ENCODE measurements around the gene SLC52A3.

SLC52A3 gene

DNA sequence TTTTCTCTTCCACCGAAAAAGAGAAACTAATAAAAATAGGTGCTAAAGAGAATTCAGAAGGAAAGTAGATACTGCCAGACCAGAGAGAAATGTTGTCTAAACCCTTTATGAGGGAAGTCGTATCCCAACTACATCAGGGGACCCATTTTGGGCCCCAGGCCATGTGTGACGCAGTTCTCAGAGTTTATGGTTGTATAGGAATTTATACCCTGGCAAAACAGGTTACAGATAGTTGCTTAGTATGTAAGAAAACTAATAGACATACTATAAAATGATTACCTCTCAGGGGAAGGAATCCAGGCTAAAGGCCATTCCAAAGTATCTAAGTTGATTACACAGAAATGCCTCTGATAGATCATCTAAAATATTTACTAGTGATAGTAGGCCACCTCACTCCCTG, 28.6 kb upstream of the SLC52A3 start:
- no peak overlapping the region for H3K4me3 ChIP-seq (ENCODE audit: low read length)
- TF ChIP-seq CTCF (conservative IDR thresholded peaks at IDR 0.05; ENCODE audit: low read depth, low read length), result no peak
- no peak for DNase-seq (ENCODE audit: low read depth)

GRCh38 chr20:792248-792647, 23.9 kb upstream of the SLC52A3 start:
- no peak for TF ChIP-seq CTCF (conservative IDR thresholded peaks at IDR 0.05; ENCODE audit: low read depth, low read length)
- no peak overlapping the region for H3K4me3 ChIP-seq (ENCODE audit: low read length)
- DNase-seq (ENCODE audit: low read depth), result no peak

DNA sequence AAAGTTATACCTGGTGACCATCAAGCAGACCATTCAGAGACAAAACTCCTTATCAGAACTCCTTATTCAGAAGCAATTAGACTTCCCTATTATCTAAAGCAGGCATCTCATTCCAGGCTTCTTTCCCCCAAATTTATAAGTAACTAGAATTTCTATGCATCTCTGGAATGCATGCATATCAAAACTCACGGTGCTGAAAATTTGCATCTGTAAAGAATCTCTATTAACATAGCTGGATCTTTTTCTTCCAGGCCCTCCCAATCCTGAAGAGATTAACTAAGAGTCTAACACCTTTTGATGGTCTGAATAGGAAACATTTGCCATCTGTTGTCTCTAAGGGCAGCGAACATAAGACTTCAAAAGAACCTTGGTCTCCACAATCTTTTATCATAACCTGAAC, 22.8 kb upstream of the SLC52A3 start:
- DNase-seq (ENCODE audit: low read depth), result no peak
- H3K4me3 ChIP-seq (ENCODE audit: low read length), result no peak overlapping the region
- TF ChIP-seq CTCF (conservative IDR thresholded peaks at IDR 0.05; ENCODE audit: low read depth, low read length), result no peak

DNA sequence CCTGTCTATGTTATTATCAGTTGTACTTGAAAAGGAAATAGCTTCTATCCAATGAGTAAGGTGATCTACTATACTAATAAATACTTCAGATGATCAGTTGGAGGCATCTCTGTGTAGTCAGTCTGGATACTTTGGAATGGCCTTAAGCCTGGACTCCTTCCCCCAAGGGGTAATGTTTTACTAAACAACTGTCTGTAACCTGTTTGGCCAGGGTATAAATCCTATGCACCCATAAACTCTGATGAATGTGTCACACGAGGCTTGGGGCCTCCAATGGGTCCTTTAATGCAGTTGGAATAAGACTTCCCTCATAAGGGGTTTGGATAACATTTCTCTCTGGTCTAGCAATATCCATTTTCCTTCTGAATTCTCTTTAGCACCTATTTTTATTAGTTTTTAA, 19.5 kb upstream of the SLC52A3 start:
- TF ChIP-seq CTCF (conservative IDR thresholded peaks at IDR 0.05; ENCODE audit: low read depth, low read length), result no peak
- DNase-seq (ENCODE audit: low read depth), result no peak
- H3K4me3 ChIP-seq (ENCODE audit: low read length), result no peak overlapping the region

- DNase-seq (ENCODE audit: low read depth), result no peak
- TF ChIP-seq CTCF (conservative IDR thresholded peaks at IDR 0.05; ENCODE audit: low read depth, low read length), result no peak
- no peak overlapping the region for H3K4me3 ChIP-seq (ENCODE audit: low read length)
Observed at GRCh38 chr20:779771-780170, 11.5 kb upstream of the SLC52A3 start.

DNA sequence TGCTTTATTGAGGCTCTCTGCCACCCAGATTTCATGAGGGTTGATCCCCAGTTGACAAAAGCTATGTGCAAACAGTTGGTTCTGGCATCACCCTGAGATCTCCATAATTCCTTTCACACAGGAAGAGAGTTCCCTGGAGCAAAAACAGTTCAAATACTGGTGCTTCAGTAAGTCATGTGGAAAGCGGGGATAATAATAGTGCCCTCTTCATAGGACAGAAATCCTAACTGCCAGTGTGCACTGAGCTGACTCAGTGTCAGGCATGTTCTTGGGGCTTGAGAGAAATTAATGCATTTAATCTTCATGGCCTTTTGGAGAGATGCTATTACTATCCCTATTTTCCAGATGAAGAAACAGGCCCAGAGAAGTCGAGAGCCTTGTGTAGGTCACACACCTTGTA, 7.9 kb upstream of the SLC52A3 start:
- no peak for TF ChIP-seq CTCF (conservative IDR thresholded peaks at IDR 0.05; ENCODE audit: low read depth, low read length)
- no peak for DNase-seq (ENCODE audit: low read depth)
- no peak overlapping the region for H3K4me3 ChIP-seq (ENCODE audit: low read length)

DNA sequence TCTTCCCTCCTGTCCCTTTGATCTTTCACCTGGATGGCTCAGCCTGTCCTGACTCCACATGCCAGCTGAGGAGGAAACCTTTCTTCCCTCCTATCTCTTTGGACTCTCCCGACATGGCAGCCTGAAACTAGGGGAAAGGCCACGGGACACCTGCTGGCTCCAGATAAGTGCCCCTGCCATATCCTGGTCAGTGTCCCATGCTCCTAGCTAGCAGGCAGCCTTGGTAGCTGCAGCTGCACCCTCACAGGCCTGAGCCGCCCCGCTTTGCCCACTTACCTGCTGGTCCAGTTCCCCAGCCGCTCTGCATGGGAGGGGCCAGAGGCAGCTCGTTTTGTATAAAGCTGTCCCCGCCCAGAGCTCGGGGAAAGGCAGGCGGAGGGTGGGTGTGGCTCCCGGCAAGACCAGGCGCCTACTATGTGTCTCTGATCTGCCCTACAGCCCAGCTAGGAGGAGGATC, 7.4 kb upstream of the SLC52A3 start:
- TF ChIP-seq CTCF (conservative IDR thresholded peaks at IDR 0.05; ENCODE audit: low read depth, low read length), result no peak
- no peak for DNase-seq (ENCODE audit: low read depth)

More for the DNA sequence above, 7.4 kb upstream of the SLC52A3 start:
- no peak overlapping the region for H3K4me3 ChIP-seq (ENCODE audit: low read length)

Data from retinal pigment epithelial cell (primary cell).